GM21423 (cell line): Measurements from ENCODE around the gene UBE2I.
"Not testable (repeated sequence)": the region's sequence is repeated elsewhere in the genome, so short reads cannot be mapped to it uniquely, and the experiment has no call there.

ENCODE experiments used
- ATAC-seq: cut with Tn5 transposase; IDR thresholded peaks from one replicate; pipeline ENCODE4 v1.9.1; 2021; ENCODE audit warnings: mild to moderate bottlenecking, moderate library complexity; ENCODE audit not compliant: unreplicated experiment

Gene UBE2I

GRCh38 chr16:1308977-1309885 is at the start of gene UBE2I:
Gene UBE2I, plus strand, starts transcription at chr16:1309636. Its CDS starts 4,395 bp downstream, at chr16:1314031.
- ATAC-seq: peak; percentile 58

- no peak for ATAC-seq
These were observed 49.7 kb upstream of the UBE2I start for GRCh38 chr16:1259760-1260068.

GRCh38 chr16:1260101-1260680 is 49.2 kb upstream of the UBE2I start:
- no peak for ATAC-seq

- no peak for ATAC-seq
These were observed 48.1 kb upstream of the UBE2I start for GRCh38 chr16:1261131-1261892.

- ATAC-seq: no peak
These were observed 47.1 kb upstream of the UBE2I start for GRCh38 chr16:1262210-1262845.

GRCh38 chr16:1262846-1263221 is 46.6 kb upstream of the UBE2I start:
- ATAC-seq: no peak

GRCh38 chr16:1263591-1264344 is 45.7 kb upstream of the UBE2I start:
- ATAC-seq: no peak

- ATAC-seq: no peak
These were observed 44.9 kb upstream of the UBE2I start for GRCh38 chr16:1264345-1265089.

GRCh38 chr16:1265090-1265630 is 44.3 kb upstream of the UBE2I start:
- no peak for ATAC-seq

GRCh38 chr16:1265826-1266225 is 43.6 kb upstream of the UBE2I start:
- ATAC-seq: no peak

- not testable (repeated sequence) for ATAC-seq
These were observed 40.0 kb upstream of the UBE2I start for GRCh38 chr16:1269418-1269817.

GRCh38 chr16:1271380-1271723 is 38.1 kb upstream of the UBE2I start:
- ATAC-seq: no peak

GRCh38 chr16:1271724-1272413 is 37.6 kb upstream of the UBE2I start:
- ATAC-seq: not testable (repeated sequence)

- ATAC-seq: no peak
These were observed 36.8 kb upstream of the UBE2I start for GRCh38 chr16:1272453-1273198.

- no peak for ATAC-seq
These were observed 35.6 kb upstream of the UBE2I start for GRCh38 chr16:1273816-1274215.

GRCh38 chr16:1274767-1275166 is 34.7 kb upstream of the UBE2I start:
- ATAC-seq: no peak

GRCh38 chr16:1275791-1276579 is 33.5 kb upstream of the UBE2I start:
- no peak for ATAC-seq

GRCh38 chr16:1276580-1276878 is 32.9 kb upstream of the UBE2I start:
- no peak for ATAC-seq
